H1 (cell line): ENCODE measurements around the gene PSMD5. TPM values are rescaled to one million over a fixed set of nuclear protein-coding genes. Genes with fewer than 3 reads are reported as not detected.

Experiments used
- CTCF ChIA-PET: fragments of 300-600 bp; sonication (Branson Sonifier 250); formaldehyde crosslinking; loops from one replicate; lab custom pipeline; 2021; ENCODE audit not compliant: partially characterized antibody; lab: Charles Lee
- POLR2A ChIA-PET: fragments of 300-600 bp; sonication (Branson Sonifier 250); formaldehyde crosslinking; loops from one replicate; lab custom pipeline; 2021; ENCODE audit warnings: inconsistent platforms; ENCODE audit not compliant: partially characterized antibody; lab: Charles Lee
- DNase-seq, 2 experiments: peaks; one replicate each; pipeline versions ENCODE4 v3.0.0 to v3.0.0-alpha.2; 2010 to 2022; ENCODE audit warnings: low spot score in 2 of 2, low read depth in 1 of 2, mixed read lengths in 1 of 2
- FAIRE-seq: peaks from 2 replicates; lab custom pipeline; 2011; peaks lifted over from hg19 to GRCh38; lab: Jason Lieb, UNC
- H2AFZ ChIP-seq: 2 replicates; pipeline ENCODE4 v1.8.1; 2012; ENCODE audit warnings: low read length, inconsistent platforms
- H2AK5ac ChIP-seq: 2 replicates; pipeline ENCODE4 v1.6.1; 2013; ENCODE audit warnings: low read depth, low read length
- H2BK120ac ChIP-seq: replicated peaks from 2 replicates; pipeline ENCODE3; 2013; ENCODE audit warnings: low read depth, low read length, inconsistent platforms
- H2BK12ac ChIP-seq: 2 replicates; pipeline ENCODE4 v1.6.1; 2013; ENCODE audit warnings: low read depth, low read length
- H2BK15ac ChIP-seq: 2 replicates; pipeline ENCODE4 v1.6.1; 2013; ENCODE audit warnings: low read length
- H2BK20ac ChIP-seq: 2 replicates; pipeline ENCODE4 v1.6.1; 2013; ENCODE audit warnings: low read length
- H2BK5ac ChIP-seq: 2 replicates; pipeline ENCODE4 v1.6.1; 2013; ENCODE audit warnings: low read depth, low read length
- H3K14ac ChIP-seq: 2 replicates; pipeline ENCODE4 v1.6.1; 2013; ENCODE audit warnings: inconsistent platforms; ENCODE audit not compliant: insufficient read length
- H3K18ac ChIP-seq: 2 replicates; pipeline ENCODE4 v1.6.1; 2013; ENCODE audit warnings: low read length; ENCODE audit errors: extremely low read depth
- H3K23ac ChIP-seq: 2 replicates; pipeline ENCODE4 v1.6.1; 2013; ENCODE audit warnings: inconsistent platforms; ENCODE audit not compliant: insufficient read length
- H3K23me2 ChIP-seq: 2 replicates; pipeline ENCODE4 v1.6.1; 2013; ENCODE audit warnings: low read depth, low read length
- H3K27ac ChIP-seq: 2 replicates; pipeline ENCODE4 v1.6.1; 2011; ENCODE audit warnings: low read depth, low read length, inconsistent platforms
- H3K27me3 ChIP-seq, 4 experiments: replicated peaks in 1 of 4; 1 replicate in 1 of 4; 2 replicates in 3 of 4; pipeline versions ENCODE4 v1.6.1 to v1.8.1; 2011 to 2013; ENCODE audit warnings: low read length in 3 of 4, mild to moderate bottlenecking in 3 of 4, inconsistent platforms in 2 of 4, mixed read lengths in 2 of 4, moderate library complexity in 1 of 4; ENCODE audit not compliant: control insufficient read depth in 3 of 4, insufficient read depth in 3 of 4; ENCODE audit errors: extremely low read depth in 1 of 4
- H3K36me3 ChIP-seq, 4 experiments: 2 replicates each; pipeline versions ENCODE4 v1.6.1 to v1.8.1; 2011 to 2013; ENCODE audit warnings: mild to moderate bottlenecking in 4 of 4, low read length in 3 of 4, moderate library complexity in 2 of 4, control low read depth in 1 of 4, inconsistent platforms in 1 of 4; ENCODE audit not compliant: insufficient read depth in 4 of 4, control insufficient read depth in 2 of 4
- H3K4ac ChIP-seq: replicated peaks from 2 replicates; pipeline ENCODE3; 2013; ENCODE audit warnings: low read length, low read depth, mixed read lengths, inconsistent platforms; ENCODE audit not compliant: insufficient read length
- H3K4me1 ChIP-seq, 4 experiments: replicated peaks in 1 of 4; 1 replicate in 1 of 4; 2 replicates in 3 of 4; pipeline versions ENCODE4 v1.6.1 to v1.8.1; 2011 to 2013; ENCODE audit warnings: low read length in 3 of 4, inconsistent platforms in 2 of 4, mixed read lengths in 1 of 4; ENCODE audit not compliant: insufficient read depth in 4 of 4, control insufficient read depth in 3 of 4
- H3K4me2 ChIP-seq, 2 experiments: 2 replicates each; pipeline versions ENCODE4 v1.6.1 to v1.8.1; 2011 to 2013; ENCODE audit warnings: low read depth in 2 of 2, low read length in 2 of 2, control low read depth in 1 of 2, inconsistent platforms in 1 of 2, mild to moderate bottlenecking in 1 of 2; ENCODE audit not compliant: insufficient read depth in 1 of 2
- H3K4me3 ChIP-seq, 4 experiments: fragments of 200-600, 300-600 bp in 1 of 4; sonication (generic), shearing (Covaris generic), sonication (Bioruptor Twin) in 1 of 4; 2 replicates each; pipeline versions ENCODE4 v1.5.1 to v1.8.1; 2011 to 2016; ENCODE audit warnings: low read length in 4 of 4, low read depth in 3 of 4, control low read depth in 2 of 4, inconsistent platforms in 2 of 4, mild to moderate bottlenecking in 2 of 4, mixed read lengths in 1 of 4, moderate library complexity in 1 of 4; ENCODE audit not compliant: insufficient read depth in 2 of 4; ENCODE audit errors: extremely low read depth in 1 of 4
- H3K56ac ChIP-seq: replicated peaks from 2 replicates; pipeline ENCODE3; 2013; ENCODE audit warnings: low read depth, mild to moderate bottlenecking, mixed read lengths, low read length, inconsistent platforms; ENCODE audit not compliant: insufficient read length
- H3K79me1 ChIP-seq: 2 replicates; pipeline ENCODE4 v1.6.1; 2013; ENCODE audit warnings: low read depth, low read length, control low read depth
- H3K79me2 ChIP-seq, 2 experiments: 2 replicates each; pipeline versions ENCODE4 v1.6.1 to v1.8.1; 2012 to 2013; ENCODE audit warnings: low read length in 2 of 2, mild to moderate bottlenecking in 2 of 2, inconsistent platforms in 1 of 2; ENCODE audit not compliant: insufficient read depth in 2 of 2, control insufficient read depth in 1 of 2
- H3K9ac ChIP-seq, 4 experiments: replicated peaks in 1 of 4; 1 replicate in 1 of 4; 2 replicates in 3 of 4; pipeline versions ENCODE4 v1.6.1 to v1.8.1; 2011 to 2013; ENCODE audit warnings: low read depth in 3 of 4, low read length in 3 of 4, control low read depth in 2 of 4, mild to moderate bottlenecking in 2 of 4, moderate library complexity in 2 of 4, inconsistent platforms in 1 of 4; ENCODE audit errors: extremely low read depth in 1 of 4
- H3K9me3 ChIP-seq, 2 experiments: 2 replicates each; pipeline versions ENCODE4 v1.6.1 to v1.8.1; 2012 to 2013; ENCODE audit warnings: mild to moderate bottlenecking in 2 of 2, moderate library complexity in 2 of 2, control low read depth in 1 of 2, inconsistent platforms in 1 of 2, low read depth in 1 of 2, low read length in 1 of 2, mixed read lengths in 1 of 2; ENCODE audit not compliant: insufficient read depth in 2 of 2
- H4K20me1 ChIP-seq, 2 experiments: replicated peaks in 1 of 2; 2 replicates each; pipeline versions ENCODE3 to v1.8.1; 2011 to 2013; ENCODE audit warnings: inconsistent platforms in 2 of 2, low read length in 2 of 2, mild to moderate bottlenecking in 1 of 2; ENCODE audit not compliant: insufficient read depth in 2 of 2, control insufficient read depth in 1 of 2
- H4K5ac ChIP-seq: 2 replicates; pipeline ENCODE4 v1.6.1; 2013; ENCODE audit warnings: low read length, low read depth, mixed read lengths, inconsistent platforms; ENCODE audit not compliant: insufficient read length
- H4K8ac ChIP-seq: 2 replicates; pipeline ENCODE4 v1.8.0; 2013; ENCODE audit warnings: mild to moderate bottlenecking, moderate library complexity, low read length, inconsistent platforms; ENCODE audit not compliant: insufficient read depth; ENCODE audit errors: extremely low read depth
- H4K91ac ChIP-seq: replicated peaks from 2 replicates; pipeline ENCODE3; 2013; ENCODE audit warnings: low read length, mixed read lengths, inconsistent platforms; ENCODE audit not compliant: insufficient read length
- CBX5 ChIP-seq: fragments of 300-800, 300-1000 bp; sonication (generic); IDR thresholded peaks from 2 replicates; pipeline ENCODE4 v1.7.1; 2016; ENCODE audit warnings: antibody characterized with exemption, low read length, low read depth
- CREB1 ChIP-seq: IDR thresholded peaks from 2 replicates; pipeline ENCODE4 v1.6.1; 2012; ENCODE audit warnings: inconsistent platforms
- EZH2 ChIP-seq: fragments of 200-600 bp; sonication (generic); IDR thresholded peaks from 2 replicates; pipeline ENCODE4 v1.7.1; 2012; ENCODE audit warnings: low read depth, mild to moderate bottlenecking, moderate library complexity, low read length, inconsistent platforms; ENCODE audit not compliant: severe bottlenecking
- NRF1 ChIP-seq: IDR thresholded peaks from 2 replicates; pipeline ENCODE4 v1.6.1; 2011; ENCODE audit warnings: mild to moderate bottlenecking, low read depth, low read length, improper control_type of control experiment
- POLR2A ChIP-seq, 2 experiments: IDR thresholded peaks; 1 replicate in 1 of 2; 2 replicates in 1 of 2; pipeline ENCODE4 v1.6.1; 2011; ENCODE audit warnings: low read depth in 2 of 2, low read length in 2 of 2, mild to moderate bottlenecking in 2 of 2; ENCODE audit errors: control extremely low read depth in 1 of 2
- POU5F1 ChIP-seq: IDR thresholded peaks from 2 replicates; pipeline ENCODE4 v1.6.1; 2011; ENCODE audit warnings: low read depth, mild to moderate bottlenecking, low read length, moderate library complexity
- RAD21 ChIP-seq, 2 experiments: IDR thresholded peaks in 1 of 2; conservative IDR thresholded peaks in 1 of 2; 2 replicates each; pipeline ENCODE4 v1.6.1; 2011; ENCODE audit warnings: low read depth in 2 of 2, low read length in 2 of 2, improper control_type of control experiment in 1 of 2, inconsistent platforms in 1 of 2, mild to moderate bottlenecking in 1 of 2, moderate library complexity in 1 of 2
- RFX5 ChIP-seq: IDR thresholded peaks from 2 replicates; pipeline ENCODE4 v1.6.1; 2011; ENCODE audit warnings: low read depth, low read length, improper control_type of control experiment, borderline replicate concordance
- RXRA ChIP-seq: IDR thresholded peaks from 2 replicates; pipeline ENCODE4 v1.6.1; 2011; ENCODE audit warnings: low read depth, mild to moderate bottlenecking, low read length, moderate library complexity; ENCODE audit not compliant: insufficient read depth
- SIRT6 ChIP-seq: IDR thresholded peaks from one replicate; pipeline ENCODE4 v1.7.1; 2012; ENCODE audit warnings: low read length, inconsistent platforms
- SIX5 ChIP-seq: IDR thresholded peaks from 2 replicates; pipeline ENCODE4 v1.6.1; 2011; ENCODE audit warnings: mild to moderate bottlenecking, low read depth, low read length
- SP1 ChIP-seq: IDR thresholded peaks from 2 replicates; pipeline ENCODE4 v1.6.1; 2011; ENCODE audit warnings: low read depth, low read length
- SP2 ChIP-seq: IDR thresholded peaks from 2 replicates; pipeline ENCODE4 v1.6.1; 2012; ENCODE audit warnings: mild to moderate bottlenecking, low read length, inconsistent platforms
- ZNF274 ChIP-seq: IDR thresholded peaks from 2 replicates; pipeline ENCODE4 v1.7.0; 2012; ENCODE audit warnings: low read length, borderline replicate concordance; ENCODE audit errors: extremely low read depth
- WGBS, 2 experiments: shearing (Covaris generic) in 1 of 2; methylation state at CpG; one replicate each; pipeline versions ENCODE4 v1.1.6 to v1.1.7; 2013 to 2015; ENCODE audit warnings: low lambda C conversion rate in 2 of 2, mixed read lengths in 2 of 2, inconsistent platforms in 1 of 2, low coverage in 1 of 2, missing lambda C conversion rate in 1 of 2; ENCODE audit not compliant: insufficient replicate concordance in 2 of 2, insufficient coverage in 1 of 2, insufficient read length in 1 of 2; ENCODE audit errors: extremely low coverage in 1 of 2, missing lambda C conversion rate in 1 of 2; 5-methylcytosine and 5-hydroxymethylcytosine counted together
- polyA plus RNA-seq, 7 experiments: library from polyadenylated mRNA; depleted of rRNA in 3 of 7; stranded (reverse) in 5 of 7; unstranded in 2 of 7; fragments of >200 nt in 5 of 7; fragments of 200-250 nt in 2 of 7; gene quantifications; 1 replicate in 5 of 7; 2 replicates in 1 of 7; 4 replicates in 1 of 7; pipeline versions ENCODE4 v1.2.1 to v1.2.3, GENCODE V29; 2011 to 2013; ENCODE audit warnings: missing spikeins in 2 of 7, mixed read lengths in 2 of 7
- total RNA-seq: library from RNA; stranded (reverse); fragmentation: NEBNext Ultra II Directional; extraction: Animal tissue kit (Norgen Biotek cat#: 25700); gene quantifications from 2 replicates; pipeline ENCODE4 v1.2.1, GENCODE V29; 2021

The PSMD5 gene
- total and polyA plus RNA-seq, 2 of the 8 experiments (the other 6 are each of a cell fraction or from before 2014, with no cell fraction given) = 19.2 to 30.5 TPM

GRCh38 chr9:120869726-120870125, 27.0 kb upstream of the PSMD5 start:
- FAIRE-seq (no peak), DNase-seq (no peak)
- Histone ChIP-seq H2AFZ (no peak overlapping the region), H2BK5ac (no peak overlapping the region), H2BK120ac (no peak overlapping the region), H3K79me1 (no peaks in the 10 kb centered on the region), H3K9me3 (no peaks in the 10 kb centered on the region), H3K4me2 (no peak overlapping the region), H3K27ac (no peak overlapping the region; the same call in 1 of the 2 replicates), H4K8ac (no peak overlapping the region), H4K5ac (no peak overlapping the region), H3K36me3 (peaks cover 0 to 3% (median 0%) of the 10 kb centered on the region in 4 experiments; a peak in 3 of 8 replicates), H3K18ac (no peak overlapping the region), H3K27me3 (no peaks in the 10 kb centered on the region; a peak in 2 of 7 replicates), H3K23ac (no peak overlapping the region), H2AK5ac (peak overlapping the region; percentile 17; the same call in 1 of the 2 replicates), H3K56ac (no peak overlapping the region), H4K20me1 (no peaks in the 10 kb centered on the region), H3K4ac (peak overlapping the region; percentile 2), H3K14ac (no peak overlapping the region), H3K4me3 (no peak overlapping the region), H4K91ac (peak overlapping the region; percentile 17), H3K4me1 (peaks cover 15 to 36% (median 22%) of the 10 kb centered on the region in 4 experiments), H2BK20ac (peak overlapping the region; percentile 91; the same call in 1 of the 2 replicates), H2BK15ac (peak overlapping the region; percentile 88), H3K23me2 (0 out of 2 replicates have a peak, but pooled peaks cover 1% of the 10 kb centered on the region), H2BK12ac (peak overlapping the region; percentile 90; the same call in 1 of the 2 replicates), H3K79me2 (no peaks in the 10 kb centered on the region), H3K9ac (no peak overlapping the region)
- ChIA-PET CTCF (interaction anchor here (1.1 to 10.5 kb wide), 12 partner anchors 10 to 190 kb away, joined by 3 to 108 read pairs (median 4); partner anchors contain the start of gene TRAF1), POLR2A (interaction anchor here (0.7 to 8.4 kb wide), 4 partner anchors 15 to 76 kb away, joined by 3 to 61 read pairs (median 3); no protein-coding TSS in a partner anchor)
- WGBS, 2 experiments = 91% methylated on average over 10 of the region's 10 CpGs; no CpG with 5 or more reads in 1 of the 2 experiments
- TF ChIP-seq RXRA = no peak
- TF ChIP-seq RAD21 (IDR thresholded peaks at IDR 0.05 in 1 of 2, conservative IDR thresholded peaks at IDR 0.05 in 1 of 2; ENCODE audit: low read depth in 2 of 2, low read length in 2 of 2) = no peak
- no peak for TF ChIP-seq POU5F1
- no peak for TF ChIP-seq EZH2
- no peak for TF ChIP-seq POLR2A (IDR thresholded peaks at IDR 0.05; ENCODE audit: control extremely low read depth in 1 of 2, low read depth in 2 of 2, low read length in 2 of 2)
- no peak for TF ChIP-seq ZNF274
- TF ChIP-seq SIX5 = no peak
- TF ChIP-seq CBX5 = no peak
- no peak for TF ChIP-seq CREB1
- no peak for TF ChIP-seq NRF1
- TF ChIP-seq SP1 = no peak
- no peak for TF ChIP-seq SP2
- no peak for TF ChIP-seq SIRT6
- no peak for TF ChIP-seq RFX5
